ENCODE results near the gene EPN3.

EPN3 gene

GRCh38 chr17:50587571-50587970 is 55.0 kb downstream of the EPN3 start (continued):
- no peak for TF ChIP-seq ZNF624 (tag by site-specific recombination; IDR thresholded peaks at IDR 0.05)
- TF ChIP-seq SCRT2 (tag by site-specific recombination; IDR thresholded peaks at IDR 0.05), result no peak
- no peak for TF ChIP-seq ZSCAN18 (tag by site-specific recombination; IDR thresholded peaks at IDR 0.05)

- Histone ChIP-seq H3K9me3 (ENCODE audit: control insufficient read depth, insufficient read depth, low read depth, low read length) (no peaks in the 10 kb centered on the region), H3K27ac (ENCODE audit: extremely low read depth, low read depth, low read length) (no peak overlapping the region), H3K4me1 (ENCODE audit: control insufficient read depth, insufficient read depth, low read length) (0 out of 2 replicates have a peak, but pooled peaks cover 3% of the 10 kb centered on the region), H3K4me3 (ENCODE audit: low read depth, low read length) (no peak overlapping the region), H3K36me3 (ENCODE audit: control insufficient read depth in 2 of 2, insufficient read depth in 1 of 2, low read length in 2 of 2) (no peaks in the 10 kb centered on the region)
- TF ChIP-seq ZNF335 (tag by site-specific recombination; conservative IDR thresholded peaks at IDR 0.05) (peak; percentile 92), SCRT2 (tag by site-specific recombination; IDR thresholded peaks at IDR 0.05) (no peak), ZNF791 (tag by site-specific recombination; IDR thresholded peaks at IDR 0.05) (no peak), PATZ1 (tag by site-specific recombination; IDR thresholded peaks at IDR 0.05) (no peak)
- ChIA-PET CTCF (interaction anchor here (0.8 to 2.2 kb wide), 5 partner anchors 38 to 93 kb away, joined by 3 to 15 read pairs (median 3); no protein-coding TSS in a partner anchor), POLR2A (interaction anchor here (1.5 kb wide), 1 partner anchor 28 kb away, joined by 4 read pairs; the partner anchor contains the start of gene CACNA1G)
Measured at GRCh38 chr17:50588391-50589049, 56.0 kb downstream of the EPN3 start.

GRCh38 chr17:50589095-50589705 is 56.7 kb downstream of the EPN3 start:
- TF ChIP-seq ZNF335 (tag by site-specific recombination; conservative IDR thresholded peaks at IDR 0.05) (no peak), ZNF26 (tag by site-specific recombination; IDR thresholded peaks at IDR 0.05) (no peak), ZNF248 (tag by site-specific recombination; IDR thresholded peaks at IDR 0.05) (no peak), SCRT1 (tag by site-specific recombination; IDR thresholded peaks at IDR 0.05; ENCODE audit: borderline replicate concordance) (no peak), ZNF664 (tag by site-specific recombination; IDR thresholded peaks at IDR 0.05) (no peak), ZNF843 (tag by site-specific recombination; IDR thresholded peaks at IDR 0.05) (no peak), ZSCAN4 (tag by site-specific recombination; IDR thresholded peaks at IDR 0.05) (no peak), ZNF214 (tag by site-specific recombination; IDR thresholded peaks at IDR 0.05; ENCODE audit: borderline replicate concordance) (no peak), PBX3 (CRISPR knock-in tag; IDR thresholded peaks at IDR 0.05) (no peak), ZNF76 (tag by site-specific recombination; IDR thresholded peaks at IDR 0.05; ENCODE audit: borderline replicate concordance, low read depth) (no peak), KLF8 (tag by site-specific recombination; IDR thresholded peaks at IDR 0.05) (no peak)
- H3K9me3 ChIP-seq (ENCODE audit: control insufficient read depth, insufficient read depth, low read depth, low read length), result no peaks in the 10 kb centered on the region
- ChIA-PET CTCF (interaction anchor here (0.6 to 2.2 kb wide), 6 partner anchors 24 to 93 kb away, joined by 3 to 15 read pairs (median 3); no protein-coding TSS in a partner anchor), POLR2A (interaction anchor here (1.5 kb wide), 1 partner anchor 29 kb away, joined by 4 read pairs; the partner anchor contains the start of gene CACNA1G)
- no peaks in the 10 kb centered on the region for H3K36me3 ChIP-seq (ENCODE audit: control insufficient read depth in 2 of 2, insufficient read depth in 1 of 2, low read length in 2 of 2)
- H3K4me1 ChIP-seq (ENCODE audit: control insufficient read depth, insufficient read depth, low read length), result 0 out of 2 replicates have a peak, but pooled peaks cover 3% of the 10 kb centered on the region
- no peak overlapping the region for H3K4me3 ChIP-seq (ENCODE audit: low read depth, low read length)
- H3K27ac ChIP-seq (ENCODE audit: extremely low read depth, low read depth, low read length), result no peak overlapping the region

All from HEK293 (cell line).